Stomach (tissue), 9 donors: ENCODE measurements around the gene ENPP1. TPM values are rescaled to one million over a fixed set of nuclear protein-coding genes. Genes with fewer than 3 reads are reported as not detected.

Source experiments
- DNase-seq, 2 donors: peaks; one replicate each; pipeline versions ENCODE4 v3.0.0 to v3.0.0-alpha.2; 2013 to 2019
- H3K27ac ChIP-seq, 5 donors: fragments of 200-600 bp in 4 of 5; sonication (generic) in 4 of 5; one replicate each; pipeline ENCODE4 v1.5.1; 2013 to 2019; ENCODE audit warnings: mild to moderate bottlenecking in 1 of 5, moderate library complexity in 1 of 5
- H3K27me3 ChIP-seq, 3 donors: fragments of 200-600 bp; sonication (generic); one replicate each; pipeline ENCODE4 v1.5.1; 2017 to 2019; ENCODE audit warnings: mixed run types in 1 of 3
- H3K36me3 ChIP-seq, 4 donors: fragments of 200-600 bp; sonication (generic); 1 replicate in 3 of 4; 2 replicates in 1 of 4; pipeline ENCODE4 v1.5.1; 2016 to 2019
- H3K4me1 ChIP-seq, 4 donors: fragments of 200-600 bp; sonication (generic); one replicate each; pipeline ENCODE4 v1.5.1; 2016 to 2019
- H3K4me3 ChIP-seq, 4 donors: fragments of 200-600 bp; sonication (generic) in 3 of 4; one replicate each; pipeline ENCODE4 v1.5.1; 2016 to 2019; ENCODE audit warnings: mild to moderate bottlenecking in 1 of 4
- H3K9me3 ChIP-seq, 4 donors: fragments of 200-600 bp; sonication (generic); one replicate each; pipeline ENCODE4 v1.5.1; 2016 to 2019
- CTCF ChIP-seq, 7 experiments: fragments of 450-650 bp in 4 of 7; fragments of 200-600 bp in 3 of 7; sonication (generic) in 3 of 7; IDR thresholded peaks; one replicate each; pipeline ENCODE4 v1.5.1; 2016 to 2019; ENCODE audit warnings: antibody characterized with exemption in 7 of 7, control low read depth in 2 of 7, mild to moderate bottlenecking in 1 of 7
- EP300 ChIP-seq: sonication (generic); formaldehyde crosslinking; IDR thresholded peaks from one replicate; pipeline ENCODE4 v1.6.1; 2017; ENCODE audit warnings: antibody characterized with exemption
- POLR2A ChIP-seq, 4 donors: fragments of 450-650 bp; IDR thresholded peaks; one replicate each; pipeline ENCODE4 v1.6.1; 2016; ENCODE audit warnings: antibody characterized with exemption in 4 of 4, control low read depth in 2 of 4, mild to moderate bottlenecking in 1 of 4, moderate library complexity in 1 of 4
- POLR2AphosphoS5 ChIP-seq, 3 donors: sonication (generic); formaldehyde crosslinking; IDR thresholded peaks; one replicate each; pipeline ENCODE4 v1.6.1; 2016; ENCODE audit warnings: antibody characterized with exemption in 3 of 3
- WGBS, 5 donors: extraction: QIAGEN DNeasy Blood & Tissue Kit in 3 of 5; methylation state at CpG; one replicate each; pipeline versions ENCODE4 v1.1.5 to v1.1.7; 2013 to 2018; 5-methylcytosine and 5-hydroxymethylcytosine counted together
- intact Hi-C: fragments of 100-400 bp; cut with DNase I; formaldehyde crosslinking; loops from one replicate; pipeline ENCODE4 v1.15.1; 2023; ENCODE audit warnings: low total_unique reads
- polyA plus RNA-seq, 3 donors: library from polyadenylated mRNA; stranded (reverse); fragments of 200-250 nt; gene quantifications; one replicate each; pipeline ENCODE4 v1.2.3, GENCODE V29; 2013
- total RNA-seq, 5 donors: library from RNA; depleted of rRNA; stranded (reverse); fragments of >200 nt; gene quantifications; one replicate each; pipeline versions ENCODE4 v1.1.0 to v1.2.3, GENCODE V29; 2014 to 2016
- donor health status: healthy with polysubstance abuse.
- donor health status: Bipolar disorder and iron deficiency.
- donor health status: healthy.

The ENPP1 gene
- total and polyA plus RNA-seq, 8 donors = 0.31 to 42.0 (median 7.0) TPM

DNA sequence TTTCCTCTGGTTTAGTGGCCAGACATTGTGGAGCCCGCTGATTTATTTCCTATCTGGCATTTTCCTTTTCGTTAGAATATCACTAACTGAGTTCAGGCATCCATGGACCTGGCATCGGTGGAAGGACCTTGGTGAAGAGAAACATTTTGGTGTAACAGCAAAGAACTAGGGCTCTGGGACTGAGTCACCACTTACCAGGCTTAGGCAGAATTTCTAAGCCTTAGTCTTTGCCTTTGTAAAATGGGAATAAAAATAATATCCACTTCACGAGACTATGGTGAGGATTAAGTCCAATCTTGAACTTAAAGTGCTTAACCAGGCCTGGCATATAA, 42.0 kb upstream of the ENPP1 start:
- intact Hi-C loops = no loop called here
- no peak for DNase-seq
- H3K4me1 ChIP-seq = peaks cover 0 to 6% (median 0%) of the 10 kb centered on the region in 4 donors

DNA sequence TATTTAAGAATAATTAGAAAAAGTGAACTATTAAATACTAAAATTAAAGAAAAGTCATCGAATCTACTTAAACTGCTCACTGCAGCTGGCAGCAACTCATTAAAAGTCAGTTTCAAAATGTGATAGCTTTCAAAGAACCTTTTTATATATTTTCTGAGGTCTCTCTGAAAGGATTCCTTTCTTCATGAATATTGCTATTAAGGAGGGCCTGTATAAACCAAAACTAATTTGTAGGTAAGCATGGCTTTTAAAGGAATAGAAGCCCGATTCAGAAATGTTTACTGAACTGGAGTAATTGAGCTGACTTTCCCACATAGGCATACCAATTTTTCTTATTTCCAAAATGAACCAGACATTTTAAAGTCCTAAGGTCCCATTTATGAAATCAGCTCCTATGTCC, 41.2 kb upstream of the ENPP1 start:
- Histone ChIP-seq H3K27ac (no peak overlapping the region), H3K36me3 (no peaks in the 10 kb centered on the region), H3K27me3 (no peaks in the 10 kb centered on the region), H3K4me3 (no peak overlapping the region), H3K9me3 (no peaks in the 10 kb centered on the region), H3K4me1 (peaks cover 0 to 6% (median 0%) of the 10 kb centered on the region in 4 donors)
- DNase-seq = no peak
- intact Hi-C loops = no loop called here
- 74 to 82% (median 77%) methylated on average over 2 of the region's 2 CpGs for WGBS, 5 donors
- TF ChIP-seq CTCF (IDR thresholded peaks at IDR 0.05) = no peak
- no peak for TF ChIP-seq POLR2A (IDR thresholded peaks at IDR 0.05)
- no peak for TF ChIP-seq POLR2AphosphoS5 (IDR thresholded peaks at IDR 0.05)
- no peak for TF ChIP-seq EP300

More for the DNA sequence above, 42.0 kb upstream of the ENPP1 start:
- H3K27ac ChIP-seq = no peak overlapping the region
- no peaks in the 10 kb centered on the region for H3K36me3 ChIP-seq
- no peaks in the 10 kb centered on the region for H3K27me3 ChIP-seq
- no peaks in the 10 kb centered on the region for H3K9me3 ChIP-seq
- TF ChIP-seq POLR2A (IDR thresholded peaks at IDR 0.05) (no peak), EP300 (no peak), CTCF (IDR thresholded peaks at IDR 0.05) (no peak), POLR2AphosphoS5 (IDR thresholded peaks at IDR 0.05) (no peak)
- 76 to 82% (median 80%) methylated on average over 4 of the region's 4 CpGs for WGBS, 5 donors
- no peak overlapping the region for H3K4me3 ChIP-seq

- TF ChIP-seq POLR2AphosphoS5 (IDR thresholded peaks at IDR 0.05) (no peak), POLR2A (IDR thresholded peaks at IDR 0.05) (no peak), EP300 (no peak), CTCF (IDR thresholded peaks at IDR 0.05) (no peak)
- no peak for DNase-seq
- Histone ChIP-seq H3K9me3 (no peaks in the 10 kb centered on the region), H3K4me1 (peaks cover 0 to 6% (median 0%) of the 10 kb centered on the region in 4 donors), H3K4me3 (no peak overlapping the region), H3K36me3 (no peaks in the 10 kb centered on the region), H3K27me3 (no peaks in the 10 kb centered on the region), H3K27ac (no peak overlapping the region)
- intact Hi-C loops = no loop called here
- WGBS, 5 donors = 86 to 96% (median 94%) methylated on average over 1 of the region's 1 CpG
Measured at GRCh38 chr6:131768964-131769363, 38.9 kb upstream of the ENPP1 start.

- peaks cover 0 to 6% (median 0%) of the 10 kb centered on the region in 4 donors for H3K4me1 ChIP-seq
- no peaks in the 10 kb centered on the region for H3K36me3 ChIP-seq
- no peak overlapping the region for H3K4me3 ChIP-seq
- intact Hi-C loops = no loop called here
- TF ChIP-seq POLR2A (IDR thresholded peaks at IDR 0.05) (no peak), CTCF (IDR thresholded peaks at IDR 0.05) (no peak), EP300 (no peak), POLR2AphosphoS5 (IDR thresholded peaks at IDR 0.05) (no peak)
- no peaks in the 10 kb centered on the region for H3K9me3 ChIP-seq
- DNase-seq = no peak
- 85 to 91% (median 89%) methylated on average over 15 of the region's 15 CpGs for WGBS, 5 donors
- H3K27me3 ChIP-seq = no peaks in the 10 kb centered on the region
- no peak overlapping the region for H3K27ac ChIP-seq
Measured at GRCh38 chr6:131769385-131770141, 38.3 kb upstream of the ENPP1 start.
